ENCODE measurements around the gene SPOP. TPM values are rescaled to one million over a fixed set of nuclear protein-coding genes. Genes with fewer than 3 reads are reported as not detected.

Gene SPOP
- total and polyA plus RNA-seq, 12 donors = 39.8 to 79.9 (median 65.8) TPM

DNA sequence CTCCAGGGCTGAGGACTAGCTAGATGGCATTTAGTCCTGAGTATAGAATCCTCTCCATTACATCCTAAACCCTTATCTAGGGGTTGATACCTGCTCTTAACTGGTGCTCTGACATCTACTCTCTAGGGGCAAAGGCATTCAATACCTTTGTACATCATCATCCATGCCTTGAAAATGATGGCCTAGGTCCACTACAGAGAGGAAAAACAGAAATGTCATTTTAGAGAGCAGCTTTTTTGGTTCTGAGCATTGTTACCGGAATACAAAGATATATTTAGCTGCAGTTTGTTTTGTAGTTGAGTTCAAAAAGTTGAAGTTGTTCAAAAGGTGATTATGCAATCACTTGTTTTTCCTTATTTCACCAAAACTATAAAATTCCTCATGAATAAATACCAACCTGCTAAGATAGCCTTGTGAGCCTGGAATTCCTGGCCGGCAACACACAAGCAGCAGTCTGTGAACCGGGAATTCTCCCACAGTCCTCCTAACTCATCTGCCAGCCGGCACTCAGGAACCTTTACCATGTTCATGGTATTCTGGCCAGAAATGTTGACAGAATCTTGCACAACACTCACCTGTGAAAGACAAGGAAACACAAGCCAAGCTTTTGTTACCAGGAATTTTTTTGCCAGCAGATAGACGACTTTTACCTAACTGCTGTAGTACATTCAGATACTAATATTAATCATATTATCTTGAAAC lies 66.9 kb downstream of the SPOP start:
- Histone ChIP-seq H3K9me3 (no peaks in the 10 kb centered on the region), H3K36me3 (peaks cover 0 to 90% (median 41%) of the 10 kb centered on the region in 9 donors), H3K27me3 (no peaks in the 10 kb centered on the region), H3K27ac (peak overlapping the region in 3 of 10 donors; percentile 6 to 33 (median 32)), H3K4me1 (peaks cover under 1 to 43% (median 26%) of the 10 kb centered on the region in 9 donors), H3K4me3 (no peak overlapping the region)
- intact Hi-C loops (cut with DNase I) = loop anchor here in 4 of 10 donors (5.0 to 10.0 kb wide), 2 partner anchors 34 to 64 kb away; partner anchors contain the start of genes SPOP (in 3 of the 4) and NXPH3 (in 2 of the 4)
- ATAC-seq (peak in 4 of 8 donors; percentile 15 to 30 (median 28)), DNase-seq (no peak)
- 69 to 72% methylated on average over 5 of the region's 5 CpGs for WGBS, 2 donors
- no peak for TF ChIP-seq CTCF (IDR thresholded peaks at IDR 0.05)

- ATAC-seq = peak in 2 of 8 donors; percentile 46 to 58
- Histone ChIP-seq H3K27ac (peak overlapping the region in 1 of 10 donors; percentile 66), H3K36me3 (peaks cover 0 to 100% (median 46%) of the 10 kb centered on the region in 9 donors), H3K4me3 (no peak overlapping the region), H3K9me3 (no peaks in the 10 kb centered on the region), H3K4me1 (peaks cover 0 to 34% (median 19%) of the 10 kb centered on the region in 9 donors), H3K27me3 (no peaks in the 10 kb centered on the region)
- no peak for DNase-seq
- no peak for TF ChIP-seq CTCF (IDR thresholded peaks at IDR 0.05)
- intact Hi-C loops (cut with DNase I) = no loop called here
- WGBS, 2 donors = 86 to 91% methylated on average over 7 of the region's 7 CpGs
These were observed 73.5 kb downstream of the SPOP start for GRCh38 chr17:49604314-49604869.

DNA sequence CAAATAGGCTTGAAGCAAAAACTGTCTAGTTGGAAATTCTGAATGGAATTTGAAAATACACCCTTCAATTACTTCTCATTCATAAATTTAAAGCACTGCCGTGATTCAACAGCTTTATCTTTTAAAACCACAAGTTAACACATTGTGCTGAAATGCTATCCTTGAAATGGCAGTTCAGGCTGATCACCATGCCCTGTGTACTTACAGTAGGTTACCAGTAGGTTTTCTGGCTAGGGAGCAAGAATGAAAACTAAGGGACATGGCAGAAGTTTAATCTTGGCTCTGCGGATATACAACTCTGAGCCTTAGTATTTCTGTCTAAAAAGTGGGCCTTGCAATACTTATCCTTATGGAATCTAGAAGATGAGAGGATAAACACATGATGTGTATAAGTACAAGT lies 74.2 kb downstream of the SPOP start:
- Histone ChIP-seq H3K9me3 (no peaks in the 10 kb centered on the region), H3K4me1 (peaks cover 0 to 34% (median 21%) of the 10 kb centered on the region in 9 donors), H3K4me3 (no peak overlapping the region), H3K27me3 (no peaks in the 10 kb centered on the region), H3K27ac (peak overlapping the region in 6 of 10 donors; percentile 26 to 66 (median 36)), H3K36me3 (peaks cover 0 to 100% (median 48%) of the 10 kb centered on the region in 9 donors)
- WGBS, 2 donors = 60 to 66% methylated on average over 2 of the region's 2 CpGs
- DNase-seq = no peak
- intact Hi-C loops (cut with DNase I) = no loop called here
- no peak for TF ChIP-seq CTCF (IDR thresholded peaks at IDR 0.05)
- peak in 2 of 8 donors; percentile 40 to 53 for ATAC-seq

DNA sequence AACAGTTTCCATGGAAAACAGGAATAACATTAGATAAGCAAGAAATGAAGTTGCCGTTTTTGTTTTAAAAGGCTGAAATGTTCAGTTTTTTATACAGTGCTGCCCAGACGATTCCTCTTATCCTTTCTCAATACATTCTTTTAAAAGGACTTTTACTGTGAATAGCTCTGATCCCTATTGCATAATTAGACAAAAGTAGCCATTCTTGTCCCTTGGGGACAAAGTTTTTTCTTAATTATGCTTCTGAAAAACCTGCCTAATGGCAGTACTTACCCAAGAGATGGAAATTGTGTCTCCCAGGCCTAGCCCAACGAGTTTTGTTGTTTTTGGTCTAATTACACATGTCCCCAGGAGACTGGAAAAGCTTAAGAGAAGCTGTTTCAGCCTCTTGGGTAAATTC lies 74.7 kb downstream of the SPOP start:
- H3K4me1 ChIP-seq = peaks cover 0 to 39% (median 26%) of the 10 kb centered on the region in 9 donors
- WGBS, 2 donors = 59 to 60% methylated on average over 3 of the region's 3 CpGs
- peaks cover 0 to 100% (median 47%) of the 10 kb centered on the region in 9 donors for H3K36me3 ChIP-seq

More for the DNA sequence above, 74.7 kb downstream of the SPOP start:
- Histone ChIP-seq H3K9me3 (no peaks in the 10 kb centered on the region), H3K27me3 (no peaks in the 10 kb centered on the region), H3K4me3 (no peak overlapping the region), H3K27ac (peak overlapping the region in 8 of 10 donors; percentile 26 to 66 (median 48))
- intact Hi-C loops (cut with DNase I) = no loop called here
- TF ChIP-seq CTCF (IDR thresholded peaks at IDR 0.05) = no peak
- no peak for DNase-seq
- peak in 6 of 8 donors; percentile 36 to 75 (median 47) for ATAC-seq
